Mesothelial cell of epicardium (in vitro differentiated cells): ENCODE data around the gene TCP11L1. TPM values are rescaled to one million over a fixed set of nuclear protein-coding genes. Genes with fewer than 3 reads are reported as not detected.

ENCODE experiments used
- DNase-seq, 2 experiments: peaks; one replicate each; pipeline ENCODE4 v3.0.0; 2021; ENCODE audit warnings: low spot score in 2 of 2; ENCODE audit not compliant: unreplicated experiment in 2 of 2
- H3K27ac Mint-ChIP-seq: 2 replicates; pipeline ENCODE4 v1.8.0; 2021; ENCODE audit warnings: mixed read lengths
- H3K27me3 Mint-ChIP-seq: 2 replicates; pipeline ENCODE4 v1.8.0; 2021; ENCODE audit warnings: low read depth, mixed read lengths
- H3K36me3 Mint-ChIP-seq: 2 replicates; pipeline ENCODE4 v1.8.0; 2021; ENCODE audit warnings: mixed read lengths
- H3K4me1 Mint-ChIP-seq: 2 replicates; pipeline ENCODE4 v1.8.0; 2021; ENCODE audit warnings: mixed read lengths
- H3K4me3 Mint-ChIP-seq: 2 replicates; pipeline ENCODE4 v1.8.0; 2021; ENCODE audit warnings: mild to moderate bottlenecking, moderate library complexity, mixed read lengths
- H3K9me3 Mint-ChIP-seq: 2 replicates; pipeline ENCODE4 v1.8.0; 2021; ENCODE audit warnings: mixed read lengths
- CTCF ChIP-seq: fragments of 200-600 bp; sonication (generic); IDR thresholded peaks from one replicate; pipeline ENCODE4 v1.5.0; 2021; ENCODE audit warnings: antibody characterized with exemption; ENCODE audit not compliant: unreplicated experiment
- total RNA-seq: library from RNA; stranded (reverse); gene quantifications from 3 replicates; pipeline ENCODE4 v1.2.1, GENCODE V29; 2021

The TCP11L1 gene
- total RNA-seq, 1 donor from 2014 or later, result 20.3 TPM

GRCh38 chr11:33072465-33072864 lies 33.1 kb downstream of the TCP11L1 start:
- H3K4me3 Mint-ChIP-seq, result no peak overlapping the region
- no peak overlapping the region for H3K27ac Mint-ChIP-seq
- H3K4me1 Mint-ChIP-seq, result no peaks in the 10 kb centered on the region
- peaks cover 58% of the 10 kb centered on the region for H3K36me3 Mint-ChIP-seq
- no peak for DNase-seq
- no peak for TF ChIP-seq CTCF
- no peaks in the 10 kb centered on the region for H3K27me3 Mint-ChIP-seq
- no peaks in the 10 kb centered on the region for H3K9me3 Mint-ChIP-seq

GRCh38 chr11:33083918-33084317 lies 44.5 kb downstream of the TCP11L1 start:
- no peak for DNase-seq
- no peaks in the 10 kb centered on the region for H3K9me3 Mint-ChIP-seq
- H3K27me3 Mint-ChIP-seq, result no peaks in the 10 kb centered on the region
- TF ChIP-seq CTCF, result no peak
- H3K4me1 Mint-ChIP-seq, result no peaks in the 10 kb centered on the region
- no peak overlapping the region for H3K4me3 Mint-ChIP-seq
- H3K27ac Mint-ChIP-seq, result no peak overlapping the region
- H3K36me3 Mint-ChIP-seq, result peaks cover 45% of the 10 kb centered on the region

- no peaks in the 10 kb centered on the region for H3K9me3 Mint-ChIP-seq
- no peak overlapping the region for H3K27ac Mint-ChIP-seq
- DNase-seq, result no peak
- H3K27me3 Mint-ChIP-seq, result no peaks in the 10 kb centered on the region
- H3K36me3 Mint-ChIP-seq, result peaks cover 41% of the 10 kb centered on the region
- H3K4me3 Mint-ChIP-seq, result no peak overlapping the region
- H3K4me1 Mint-ChIP-seq, result peaks cover 6% of the 10 kb centered on the region
- TF ChIP-seq CTCF, result no peak
Measured at GRCh38 chr11:33086017-33086416, 46.6 kb downstream of the TCP11L1 start.

- TF ChIP-seq CTCF, result no peak
- Mint-ChIP-seq H3K36me3 (peaks cover 34% of the 10 kb centered on the region), H3K9me3 (no peaks in the 10 kb centered on the region), H3K27me3 (no peaks in the 10 kb centered on the region), H3K27ac (no peak overlapping the region), H3K4me1 (peaks cover 10% of the 10 kb centered on the region), H3K4me3 (no peak overlapping the region)
- no peak for DNase-seq
Measured at GRCh38 chr11:33089776-33090175, 50.4 kb downstream of the TCP11L1 start.

- Mint-ChIP-seq H3K4me3 (no peak overlapping the region), H3K36me3 (peaks cover 35% of the 10 kb centered on the region)
Measured at GRCh38 chr11:33094157-33094556, 54.8 kb downstream of the TCP11L1 start.

More at GRCh38 chr11:33094157-33094556, 54.8 kb downstream of the TCP11L1 start:
- H3K4me1 Mint-ChIP-seq, result peaks cover 10% of the 10 kb centered on the region
- no peak overlapping the region for H3K27ac Mint-ChIP-seq
- H3K9me3 Mint-ChIP-seq, result no peaks in the 10 kb centered on the region
- TF ChIP-seq CTCF, result no peak
- DNase-seq, result no peak
- no peaks in the 10 kb centered on the region for H3K27me3 Mint-ChIP-seq
